ENCODE results near the gene AKT2.

AKT2 gene

GRCh38 chr19:40274585-40275544, 10.3 kb downstream of the AKT2 start:
- DNase-seq (ENCODE audit: low read depth in 1 of 2, low spot score in 1 of 2) = no peak

GRCh38 chr19:40273469-40274360, 11.4 kb downstream of the AKT2 start:
- no peak for DNase-seq (ENCODE audit: low read depth in 1 of 2, low spot score in 1 of 2)

- DNase-seq (ENCODE audit: low read depth in 1 of 2, low spot score in 1 of 2) = no peak
Measured at GRCh38 chr19:40272261-40272660, 12.9 kb downstream of the AKT2 start.

GRCh38 chr19:40271706-40272105, 13.4 kb downstream of the AKT2 start:
- DNase-seq (ENCODE audit: low read depth in 1 of 2, low spot score in 1 of 2) = no peak

- no peak for DNase-seq (ENCODE audit: low read depth in 1 of 2, low spot score in 1 of 2)
Measured at GRCh38 chr19:40270362-40271089, 14.6 kb downstream of the AKT2 start.

- DNase-seq (ENCODE audit: low read depth in 1 of 2, low spot score in 1 of 2) = no peak
Measured at GRCh38 chr19:40269216-40269940, 15.8 kb downstream of the AKT2 start.

- no peak for DNase-seq (ENCODE audit: low read depth in 1 of 2, low spot score in 1 of 2)
Measured at GRCh38 chr19:40267601-40267997, 17.5 kb downstream of the AKT2 start.

GRCh38 chr19:40266912-40267600, 18.1 kb downstream of the AKT2 start:
- DNase-seq (ENCODE audit: low read depth in 1 of 2, low spot score in 1 of 2) = no peak

GRCh38 chr19:40266119-40266518, 19.0 kb downstream of the AKT2 start:
- no peak for DNase-seq (ENCODE audit: low read depth in 1 of 2, low spot score in 1 of 2)

GRCh38 chr19:40265763-40266099, 19.4 kb downstream of the AKT2 start:
- no peak for DNase-seq (ENCODE audit: low read depth in 1 of 2, low spot score in 1 of 2)

- DNase-seq (ENCODE audit: low read depth in 1 of 2, low spot score in 1 of 2) = no peak
Measured at GRCh38 chr19:40265055-40265762, 19.9 kb downstream of the AKT2 start.

- DNase-seq (ENCODE audit: low read depth in 1 of 2, low spot score in 1 of 2) = no peak
Measured at GRCh38 chr19:40264314-40265054, 20.7 kb downstream of the AKT2 start.

GRCh38 chr19:40263440-40264313, 21.5 kb downstream of the AKT2 start:
- DNase-seq (ENCODE audit: low read depth in 1 of 2, low spot score in 1 of 2) = no peak

GRCh38 chr19:40262422-40262821, 22.7 kb downstream of the AKT2 start:
- no peak for DNase-seq (ENCODE audit: low read depth in 1 of 2, low spot score in 1 of 2)

GRCh38 chr19:40261631-40262030, 23.5 kb downstream of the AKT2 start:
- DNase-seq (ENCODE audit: low read depth in 1 of 2, low spot score in 1 of 2) = no peak

GRCh38 chr19:40257096-40257517, 28.0 kb downstream of the AKT2 start:
- DNase-seq (ENCODE audit: low read depth in 1 of 2, low spot score in 1 of 2) = no peak

GRCh38 chr19:40256512-40256911, 28.6 kb downstream of the AKT2 start:
- no peak for DNase-seq (ENCODE audit: low read depth in 1 of 2, low spot score in 1 of 2)

Data from activated T-helper 1 cell treated with anti-CD3 and anti-CD28 coated beads, Interleukin-2, amount 50 U/mL, for 16 hours (primary cell).